ENCODE results near the gene HMGCR.
"Not testable (repeated sequence)": the region's sequence is repeated elsewhere in the genome, so short reads cannot be mapped to it uniquely, and the experiment has no call there.

HMGCR gene

DNA sequence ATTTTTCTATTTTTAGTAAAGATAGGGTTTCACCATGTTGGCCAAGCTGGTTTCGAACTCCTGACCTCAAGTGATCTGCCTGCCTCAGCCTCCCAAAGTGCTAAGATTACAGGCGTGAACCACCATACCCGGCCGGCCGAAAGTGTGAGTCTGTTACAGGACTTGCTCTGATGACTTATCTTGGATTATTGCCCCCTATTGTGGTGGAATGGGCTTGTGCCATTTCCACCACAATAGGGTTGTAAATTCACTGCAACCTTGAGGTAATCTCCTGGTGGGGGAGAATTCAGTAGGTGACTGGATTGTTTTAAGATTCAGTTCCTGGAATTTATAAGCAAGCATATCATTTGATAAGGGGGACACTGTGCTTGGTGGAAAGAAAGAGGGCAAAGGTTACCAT is 15.0 kb upstream of the HMGCR start:
- no peak overlapping the region for H3K4me3 ChIP-seq (ENCODE audit: low read depth in 1 of 2, low read length in 2 of 2)
- no peaks in the 10 kb centered on the region for H3K9me3 ChIP-seq (ENCODE audit: control insufficient read depth in 1 of 2, low read length in 2 of 2)
- no peaks in the 10 kb centered on the region for H3K27me3 ChIP-seq (ENCODE audit: control insufficient read depth in 1 of 2, insufficient read depth in 2 of 2, low read length in 2 of 2)
- no peaks in the 10 kb centered on the region for H3K36me3 ChIP-seq (ENCODE audit: control insufficient read depth in 1 of 2, insufficient read depth in 2 of 2, low read length in 2 of 2)
- H3K27ac ChIP-seq (ENCODE audit: low read depth, low read length): no peak overlapping the region
- peaks cover 0 to 8% of the 10 kb centered on the region in 2 donors for H3K4me1 ChIP-seq (ENCODE audit: control insufficient read depth in 1 of 2, insufficient read depth in 2 of 2, low read length in 2 of 2)
- no peak overlapping the region for H3K9ac ChIP-seq (ENCODE audit: low read depth in 1 of 2, low read length in 2 of 2)

DNA sequence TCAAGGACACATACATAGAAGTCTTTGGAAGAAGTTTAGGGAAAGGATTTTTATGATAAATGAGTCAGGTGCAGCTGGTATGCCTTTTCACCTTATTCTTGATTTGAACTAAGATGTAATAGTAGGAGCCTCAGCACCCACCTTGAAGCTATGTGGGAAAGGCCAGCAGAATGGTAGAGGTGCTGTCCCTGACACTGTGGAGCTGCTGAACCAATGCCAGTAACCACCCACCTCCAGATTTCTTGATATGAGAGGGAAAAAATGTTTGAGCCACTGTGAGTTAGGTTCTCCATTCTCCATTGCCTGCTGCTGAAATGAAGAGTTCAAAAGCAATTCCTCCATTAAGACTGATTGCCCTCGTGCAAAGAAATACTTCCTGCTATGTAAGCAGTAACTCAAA is 12.2 kb upstream of the HMGCR start:
- Histone ChIP-seq H3K4me1 (ENCODE audit: control insufficient read depth in 1 of 2, insufficient read depth in 2 of 2, low read length in 2 of 2) (peaks cover 0 to 8% of the 10 kb centered on the region in 2 donors), H3K9me3 (ENCODE audit: control insufficient read depth in 1 of 2, low read length in 2 of 2) (no peaks in the 10 kb centered on the region), H3K27ac (ENCODE audit: low read depth, low read length) (no peak overlapping the region), H3K9ac (ENCODE audit: low read depth in 1 of 2, low read length in 2 of 2) (no peak overlapping the region), H3K36me3 (ENCODE audit: control insufficient read depth in 1 of 2, insufficient read depth in 2 of 2, low read length in 2 of 2) (no peaks in the 10 kb centered on the region), H3K4me3 (ENCODE audit: low read depth in 1 of 2, low read length in 2 of 2) (no peak overlapping the region), H3K27me3 (ENCODE audit: control insufficient read depth in 1 of 2, insufficient read depth in 2 of 2, low read length in 2 of 2) (no peaks in the 10 kb centered on the region)

DNA sequence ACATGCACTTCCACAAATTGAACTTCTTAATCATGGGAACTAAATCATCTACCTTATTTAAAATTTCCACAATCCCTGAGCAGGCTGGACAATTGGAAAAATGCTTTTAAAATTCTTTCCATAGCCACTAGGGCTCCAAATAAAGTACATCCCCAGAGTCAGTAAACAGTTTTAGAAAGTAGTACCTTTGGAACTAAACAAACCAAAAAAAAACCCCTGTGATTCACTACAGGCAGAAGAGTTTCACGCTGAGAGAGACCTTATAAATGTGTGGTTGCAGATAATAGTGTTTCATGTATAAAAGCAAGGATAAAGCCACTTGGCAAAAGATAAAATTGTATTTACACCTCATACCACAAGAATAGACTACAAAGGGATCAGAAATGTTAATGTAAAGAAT is 11.8 kb upstream of the HMGCR start:
- Histone ChIP-seq H3K9me3 (ENCODE audit: control insufficient read depth in 1 of 2, low read length in 2 of 2) (no peaks in the 10 kb centered on the region), H3K9ac (ENCODE audit: low read depth in 1 of 2, low read length in 2 of 2) (no peak overlapping the region), H3K4me3 (ENCODE audit: low read depth in 1 of 2, low read length in 2 of 2) (no peak overlapping the region), H3K36me3 (ENCODE audit: control insufficient read depth in 1 of 2, insufficient read depth in 2 of 2, low read length in 2 of 2) (no peaks in the 10 kb centered on the region), H3K4me1 (ENCODE audit: control insufficient read depth in 1 of 2, insufficient read depth in 2 of 2, low read length in 2 of 2) (peaks cover 0 to 8% of the 10 kb centered on the region in 2 donors), H3K27me3 (ENCODE audit: control insufficient read depth in 1 of 2, insufficient read depth in 2 of 2, low read length in 2 of 2) (no peaks in the 10 kb centered on the region), H3K27ac (ENCODE audit: low read depth, low read length) (no peak overlapping the region)

DNA sequence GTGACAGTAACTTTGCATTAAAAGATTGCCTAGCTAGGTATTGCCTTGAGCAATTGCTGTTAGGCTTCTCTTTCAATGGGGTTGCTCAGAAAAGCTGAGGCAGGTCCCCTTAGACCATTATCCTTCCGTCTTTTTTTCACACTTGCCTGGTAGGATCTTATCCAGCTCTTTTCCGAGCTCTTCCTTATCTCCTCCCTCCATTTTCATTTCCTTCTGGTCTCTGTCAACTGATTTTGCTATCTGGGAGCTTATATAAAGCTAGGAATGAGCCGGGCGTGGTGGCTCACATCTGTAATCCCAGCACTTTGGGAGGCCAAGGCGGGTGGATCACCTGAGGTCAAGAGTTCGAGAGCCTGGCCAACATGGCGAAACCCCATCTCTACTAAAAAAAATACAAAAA is 6.6 kb upstream of the HMGCR start:
- Histone ChIP-seq H3K4me1 (ENCODE audit: control insufficient read depth in 1 of 2, insufficient read depth in 2 of 2, low read length in 2 of 2) (peaks cover 2 to 8% of the 10 kb centered on the region in 2 donors), H3K27ac (ENCODE audit: low read depth, low read length) (no peak overlapping the region), H3K9ac (ENCODE audit: low read depth in 1 of 2, low read length in 2 of 2) (no peak overlapping the region), H3K4me3 (ENCODE audit: low read depth in 1 of 2, low read length in 2 of 2) (no peak overlapping the region), H3K9me3 (ENCODE audit: control insufficient read depth in 1 of 2, low read length in 2 of 2) (no peaks in the 10 kb centered on the region), H3K36me3 (ENCODE audit: control insufficient read depth in 1 of 2, insufficient read depth in 2 of 2, low read length in 2 of 2) (no peaks in the 10 kb centered on the region), H3K27me3 (ENCODE audit: control insufficient read depth in 1 of 2, insufficient read depth in 2 of 2, low read length in 2 of 2) (no peaks in the 10 kb centered on the region)

DNA sequence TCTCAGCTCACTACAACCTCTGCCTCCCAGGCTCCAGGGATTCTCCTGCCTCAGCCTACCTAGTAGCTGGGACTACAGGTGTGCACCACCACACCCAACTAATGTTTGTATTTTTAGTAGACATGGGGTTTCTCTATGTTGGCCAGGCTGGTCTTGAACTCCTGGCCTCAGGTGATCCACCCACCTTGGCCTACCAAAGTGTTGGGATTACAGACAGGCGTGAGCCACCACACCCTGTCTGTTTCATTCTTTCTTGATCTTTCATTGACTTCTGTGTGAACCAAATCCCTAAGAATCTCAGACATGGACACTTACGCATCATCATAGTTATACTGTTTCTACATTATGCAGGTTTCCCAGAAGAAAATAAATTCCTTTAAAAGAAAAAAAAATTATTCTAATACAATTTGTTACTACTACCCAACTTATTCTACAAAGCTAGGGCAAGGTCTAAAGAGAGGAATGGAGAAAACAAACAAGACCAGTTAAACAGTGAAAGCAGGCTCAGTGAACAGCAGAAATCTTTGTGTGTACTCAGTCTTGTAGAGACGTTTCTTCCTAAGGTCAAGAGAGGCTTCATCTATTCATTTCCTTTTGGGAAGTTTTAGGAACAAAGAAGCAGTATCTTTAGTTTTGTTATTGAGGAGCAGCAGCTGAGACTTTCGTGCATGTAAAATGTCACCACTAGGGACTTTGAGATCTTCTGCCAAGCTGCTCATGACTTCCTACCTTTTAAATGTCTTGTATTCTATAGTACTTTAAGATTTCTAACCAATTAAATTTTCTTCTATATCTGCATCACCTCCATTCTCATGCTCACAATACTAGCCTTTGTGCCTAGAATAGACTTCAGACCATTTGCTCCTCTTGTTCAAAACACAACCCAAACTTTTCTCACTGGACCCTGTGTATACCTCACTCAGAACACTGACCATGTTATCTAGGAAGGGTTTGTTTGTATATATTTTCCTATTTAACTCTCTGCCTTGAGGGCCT is 5.6 kb upstream of the HMGCR start:
- H3K36me3 ChIP-seq (ENCODE audit: control insufficient read depth in 1 of 2, insufficient read depth in 2 of 2, low read length in 2 of 2): no peaks in the 10 kb centered on the region
- no peaks in the 10 kb centered on the region for H3K27me3 ChIP-seq (ENCODE audit: control insufficient read depth in 1 of 2, insufficient read depth in 2 of 2, low read length in 2 of 2)
- H3K27ac ChIP-seq (ENCODE audit: low read depth, low read length): no peak overlapping the region
- peaks cover 7 to 12% of the 10 kb centered on the region in 2 donors for H3K4me1 ChIP-seq (ENCODE audit: control insufficient read depth in 1 of 2, insufficient read depth in 2 of 2, low read length in 2 of 2)
- no peak overlapping the region for H3K4me3 ChIP-seq (ENCODE audit: low read depth in 1 of 2, low read length in 2 of 2)
- H3K9me3 ChIP-seq (ENCODE audit: control insufficient read depth in 1 of 2, low read length in 2 of 2): no peaks in the 10 kb centered on the region
- H3K9ac ChIP-seq (ENCODE audit: low read depth in 1 of 2, low read length in 2 of 2): no peak overlapping the region

DNA sequence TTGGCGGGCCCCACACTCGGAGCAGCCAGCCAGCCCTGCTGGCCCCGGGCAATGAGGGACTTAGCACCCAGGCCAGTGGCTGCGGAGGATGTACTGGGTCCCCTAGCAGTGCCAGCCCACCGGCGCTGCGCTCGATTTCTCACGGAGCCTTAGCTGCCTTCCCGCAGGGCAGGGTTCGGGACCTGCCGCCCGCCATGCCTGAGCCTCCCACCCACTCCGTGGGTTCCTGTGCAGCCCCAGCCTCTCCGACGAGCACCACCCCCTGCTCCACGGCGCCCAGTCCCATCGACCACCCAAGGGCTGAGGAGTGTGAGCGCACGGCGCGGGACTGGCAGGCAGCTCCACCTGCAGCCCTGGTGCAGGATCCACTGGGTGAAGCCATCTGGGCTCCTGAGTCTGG is 3.3 kb upstream of the HMGCR start:
- H3K4me3 ChIP-seq (ENCODE audit: low read depth in 1 of 2, low read length in 2 of 2); H3K27me3 ChIP-seq (ENCODE audit: control insufficient read depth in 1 of 2, insufficient read depth in 2 of 2, low read length in 2 of 2); H3K27ac ChIP-seq (ENCODE audit: low read depth, low read length); H3K36me3 ChIP-seq (ENCODE audit: control insufficient read depth in 1 of 2, insufficient read depth in 2 of 2, low read length in 2 of 2); H3K9me3 ChIP-seq (ENCODE audit: control insufficient read depth in 1 of 2, low read length in 2 of 2); H3K9ac ChIP-seq (ENCODE audit: low read depth in 1 of 2, low read length in 2 of 2): not testable (repeated sequence)
- peaks cover 15 to 19% of the 10 kb centered on the region in 2 donors for H3K4me1 ChIP-seq (ENCODE audit: control insufficient read depth in 1 of 2, insufficient read depth in 2 of 2, low read length in 2 of 2)

DNA sequence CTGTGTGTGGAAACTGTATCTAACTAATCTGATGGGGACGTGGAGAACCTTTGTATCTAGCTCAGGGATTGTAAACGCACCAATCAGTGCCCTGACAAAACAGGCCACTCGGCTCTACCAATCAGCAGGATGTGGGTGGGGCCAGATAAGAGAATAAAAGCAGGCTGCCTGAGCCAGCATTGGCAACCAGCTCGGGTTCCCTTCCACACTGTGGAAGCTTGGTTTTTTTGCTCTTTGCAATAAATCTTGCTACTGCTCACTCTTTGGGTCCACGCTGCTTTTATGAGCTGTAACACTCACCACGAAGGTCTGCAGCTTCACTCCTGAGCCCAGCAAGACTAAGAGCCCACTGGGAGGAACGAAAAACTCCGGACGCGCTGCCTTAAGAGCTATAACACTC is 2.6 kb upstream of the HMGCR start:
- H3K4me3 ChIP-seq (ENCODE audit: low read depth in 1 of 2, low read length in 2 of 2); H3K9ac ChIP-seq (ENCODE audit: low read depth in 1 of 2, low read length in 2 of 2); H3K27ac ChIP-seq (ENCODE audit: low read depth, low read length); H3K36me3 ChIP-seq (ENCODE audit: control insufficient read depth in 1 of 2, insufficient read depth in 2 of 2, low read length in 2 of 2); H3K27me3 ChIP-seq (ENCODE audit: control insufficient read depth in 1 of 2, insufficient read depth in 2 of 2, low read length in 2 of 2); H3K9me3 ChIP-seq (ENCODE audit: control insufficient read depth in 1 of 2, low read length in 2 of 2): not testable (repeated sequence)
- H3K4me1 ChIP-seq (ENCODE audit: control insufficient read depth in 1 of 2, insufficient read depth in 2 of 2, low read length in 2 of 2): peaks cover 19 to 21% of the 10 kb centered on the region in 2 donors

DNA sequence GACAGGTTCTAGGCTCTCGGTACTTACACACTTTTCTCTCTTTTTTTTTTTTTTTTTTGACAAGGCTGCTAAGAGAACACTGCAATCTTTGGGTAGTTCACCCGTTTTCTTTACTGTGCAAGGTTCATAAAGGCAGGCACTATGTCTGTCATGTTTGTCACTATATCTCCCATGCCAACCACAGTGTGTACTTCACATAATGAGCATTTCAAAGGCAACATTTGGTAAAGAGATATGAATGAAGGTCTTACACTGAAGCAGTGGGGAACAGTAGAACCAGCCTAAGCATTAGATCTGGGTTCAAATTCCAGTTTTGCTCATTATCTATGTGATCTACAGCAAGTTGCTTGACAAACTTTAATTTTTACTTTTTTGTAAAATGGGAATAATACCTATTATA is 1.5 kb upstream of the HMGCR start:
- Histone ChIP-seq H3K27me3 (ENCODE audit: control insufficient read depth in 1 of 2, insufficient read depth in 2 of 2, low read length in 2 of 2) (no peaks in the 10 kb centered on the region), H3K4me3 (ENCODE audit: low read depth in 1 of 2, low read length in 2 of 2) (no peak overlapping the region), H3K9me3 (ENCODE audit: control insufficient read depth in 1 of 2, low read length in 2 of 2) (no peaks in the 10 kb centered on the region), H3K36me3 (ENCODE audit: control insufficient read depth in 1 of 2, insufficient read depth in 2 of 2, low read length in 2 of 2) (no peaks in the 10 kb centered on the region), H3K27ac (ENCODE audit: low read depth, low read length) (no peak overlapping the region), H3K9ac (ENCODE audit: low read depth in 1 of 2, low read length in 2 of 2) (no peak overlapping the region), H3K4me1 (ENCODE audit: control insufficient read depth in 1 of 2, insufficient read depth in 2 of 2, low read length in 2 of 2) (peaks cover 23 to 25% of the 10 kb centered on the region in 2 donors)

DNA sequence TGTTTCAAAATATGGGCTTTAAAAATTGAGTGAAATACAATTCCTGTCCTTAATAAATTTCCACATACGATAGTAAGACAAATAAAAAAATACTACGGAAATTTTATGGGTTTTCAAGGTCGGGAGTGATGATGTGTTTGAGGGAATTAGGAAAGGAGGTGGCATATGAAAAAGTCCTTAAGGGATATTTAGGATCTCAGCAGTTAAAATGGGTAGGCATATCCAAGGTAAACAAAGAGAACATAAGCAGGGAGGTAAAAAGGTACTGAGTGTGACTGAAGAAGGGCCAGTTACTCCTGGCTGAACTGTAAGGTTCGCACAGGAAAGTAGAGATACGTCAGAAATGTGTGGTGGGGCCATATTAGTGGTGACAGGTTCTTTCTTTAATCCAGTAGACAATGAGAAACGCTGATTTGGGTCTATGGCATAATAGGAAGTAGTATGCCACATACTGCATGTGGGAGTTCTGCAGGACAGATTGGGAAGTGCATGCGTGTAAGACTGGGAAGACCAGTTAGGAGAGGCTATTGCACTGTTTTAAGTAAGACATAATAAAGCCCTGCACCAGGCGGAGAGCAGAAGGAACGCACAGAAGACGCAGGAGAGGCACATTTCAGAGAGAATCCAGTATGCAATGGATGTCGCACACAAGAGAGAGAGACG is 937 bp upstream of the HMGCR start:
- H3K27ac ChIP-seq (ENCODE audit: low read depth, low read length): peak overlapping the region; percentile 80
- no peaks in the 10 kb centered on the region for H3K36me3 ChIP-seq (ENCODE audit: control insufficient read depth in 1 of 2, insufficient read depth in 2 of 2, low read length in 2 of 2)
- H3K9ac ChIP-seq (ENCODE audit: low read depth in 1 of 2, low read length in 2 of 2): peak overlapping the region; percentile 41 to 91
- H3K27me3 ChIP-seq (ENCODE audit: control insufficient read depth in 1 of 2, insufficient read depth in 2 of 2, low read length in 2 of 2): no peaks in the 10 kb centered on the region
- H3K4me1 ChIP-seq (ENCODE audit: control insufficient read depth in 1 of 2, insufficient read depth in 2 of 2, low read length in 2 of 2): peaks cover 24 to 30% of the 10 kb centered on the region in 2 donors
- no peaks in the 10 kb centered on the region for H3K9me3 ChIP-seq (ENCODE audit: control insufficient read depth in 1 of 2, low read length in 2 of 2)
- H3K4me3 ChIP-seq (ENCODE audit: low read depth in 1 of 2, low read length in 2 of 2): peak overlapping the region; percentile 71 to 76

DNA sequence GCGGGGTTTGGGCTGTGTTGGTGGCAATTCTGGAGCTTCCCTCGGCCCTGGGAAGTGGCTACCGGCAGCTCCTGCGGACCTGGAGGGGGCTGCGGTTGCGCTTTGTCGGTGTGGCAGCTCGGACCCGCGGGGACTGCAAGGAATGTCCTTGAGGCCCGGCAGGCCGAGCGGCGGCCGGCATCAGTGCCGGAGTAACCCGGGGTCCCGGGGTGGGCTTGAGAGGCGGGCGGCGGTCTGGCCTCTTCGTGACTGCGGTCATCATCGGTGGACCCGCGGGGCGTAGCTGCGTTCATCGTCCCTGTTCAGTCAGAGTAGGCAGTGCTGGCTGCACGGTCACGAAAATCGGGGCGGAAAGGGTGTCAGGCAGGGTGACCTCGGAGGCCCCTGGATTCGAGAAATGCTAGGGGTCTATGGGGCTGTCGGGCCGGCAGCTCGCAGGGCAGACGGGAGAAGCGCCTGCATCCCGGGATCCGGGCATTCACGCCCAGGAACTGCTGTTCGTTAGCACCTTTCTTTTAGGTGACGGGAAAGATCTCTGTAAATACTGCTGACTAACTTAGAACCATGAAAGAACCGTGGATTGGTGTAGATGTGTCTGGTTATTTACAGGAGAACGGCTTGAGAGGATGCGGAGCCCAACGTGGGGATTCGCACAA is 474 bp downstream of the HMGCR start:
- Histone ChIP-seq H3K4me1 (ENCODE audit: control insufficient read depth in 1 of 2, insufficient read depth in 2 of 2, low read length in 2 of 2) (peaks cover 23 to 36% of the 10 kb centered on the region in 2 donors), H3K4me3 (ENCODE audit: low read depth in 1 of 2, low read length in 2 of 2) (peak overlapping the region; percentile 76 to 84), H3K27me3 (ENCODE audit: control insufficient read depth in 1 of 2, insufficient read depth in 2 of 2, low read length in 2 of 2) (no peaks in the 10 kb centered on the region), H3K27ac (ENCODE audit: low read depth, low read length) (peak overlapping the region; percentile 81), H3K36me3 (ENCODE audit: control insufficient read depth in 1 of 2, insufficient read depth in 2 of 2, low read length in 2 of 2) (no peaks in the 10 kb centered on the region), H3K9me3 (ENCODE audit: control insufficient read depth in 1 of 2, low read length in 2 of 2) (no peaks in the 10 kb centered on the region), H3K9ac (ENCODE audit: low read depth in 1 of 2, low read length in 2 of 2) (peak overlapping the region; percentile 82 to 92)

Data from duodenal mucosa (tissue), 2 donors.